Upper lobe of right lung (tissue), 1 donor: ENCODE measurements around the gene FABP3. TPM values are rescaled to one million over a fixed set of nuclear protein-coding genes. Genes with fewer than 3 reads are reported as not detected.

ENCODE experiments used
- ATAC-seq: fragments of 200-7000 bp; cut with Tn5 transposase; one replicate; pipeline ENCODE4 v1.9.1; 2020; ENCODE audit warnings: mild to moderate bottlenecking, moderate library complexity
- DNase-seq: peaks from one replicate; pipeline ENCODE4 v3.0.0-alpha.2; 2020
- H3K27ac ChIP-seq: fragments of 200-600 bp; one replicate; pipeline ENCODE4 v1.8.0; 2022
- H3K27me3 ChIP-seq: fragments of 200-600 bp; one replicate; pipeline ENCODE4 v1.8.0; 2022; ENCODE audit warnings: mild to moderate bottlenecking
- H3K36me3 ChIP-seq: fragments of 200-600 bp; one replicate; pipeline ENCODE4 v1.8.0; 2022
- H3K4me1 ChIP-seq: fragments of 200-600 bp; one replicate; pipeline ENCODE4 v1.8.0; 2022
- H3K4me3 ChIP-seq: fragments of 200-600 bp; one replicate; pipeline ENCODE4 v1.8.0; 2022; ENCODE audit warnings: mild to moderate bottlenecking
- H3K9me3 ChIP-seq: fragments of 200-600 bp; one replicate; pipeline ENCODE4 v1.8.0; 2022
- intact Hi-C: fragments of 100-400 bp; cut with DNase I; formaldehyde crosslinking; loops from one replicate; pipeline ENCODE4 v1.11.0; 2022
- total RNA-seq: library from RNA; stranded (reverse); fragmentation: NEBNext Ultra II Directional; extraction: Animal tissue kit (Norgen Biotek cat#: 25700); gene quantifications from one replicate; pipeline ENCODE4 v1.2.1, GENCODE V29; 2021
- TF ChIP-seq, protein P1 (sequence below): fragments of 200-600 bp; IDR thresholded peaks from one replicate; pipeline ENCODE4 v1.8.0; 2022; ENCODE audit warnings: antibody characterized with exemption
- donor health status: DM: no; HTN: yes; CAD: no; lungs with severe emphysema.

The FABP3 gene
- total RNA-seq, 1 donor from 2014 or later = 63.6 TPM

DNA sequence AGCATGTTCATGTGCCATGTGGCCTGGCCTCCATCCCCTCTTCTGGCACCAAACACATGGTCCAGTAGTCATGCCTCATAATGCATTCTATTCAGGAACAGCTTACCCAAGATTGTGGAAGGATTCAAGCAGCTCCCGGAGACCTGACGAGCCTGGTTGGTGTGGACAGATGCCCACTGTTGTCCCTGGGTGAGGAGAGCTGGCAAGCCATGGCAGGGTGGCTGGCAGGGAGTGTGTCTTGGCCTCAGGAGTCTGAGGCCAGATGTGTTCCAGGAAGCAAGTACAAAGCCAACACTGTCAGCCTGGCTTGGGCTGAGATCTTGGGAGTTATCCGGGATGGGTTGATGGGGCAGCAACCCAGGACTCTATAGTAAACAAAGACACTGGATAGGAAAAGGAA, 7.3 kb upstream of the FABP3 start:
- H3K27ac ChIP-seq = no peak overlapping the region
- peaks cover 9% of the 10 kb centered on the region for H3K27me3 ChIP-seq
- DNase-seq (no peak), ATAC-seq (no peak)
- no peaks in the 10 kb centered on the region for H3K9me3 ChIP-seq
- no peaks in the 10 kb centered on the region for H3K4me1 ChIP-seq
- intact Hi-C loops = no loop called here
- TF ChIP-seq, protein P1, sequence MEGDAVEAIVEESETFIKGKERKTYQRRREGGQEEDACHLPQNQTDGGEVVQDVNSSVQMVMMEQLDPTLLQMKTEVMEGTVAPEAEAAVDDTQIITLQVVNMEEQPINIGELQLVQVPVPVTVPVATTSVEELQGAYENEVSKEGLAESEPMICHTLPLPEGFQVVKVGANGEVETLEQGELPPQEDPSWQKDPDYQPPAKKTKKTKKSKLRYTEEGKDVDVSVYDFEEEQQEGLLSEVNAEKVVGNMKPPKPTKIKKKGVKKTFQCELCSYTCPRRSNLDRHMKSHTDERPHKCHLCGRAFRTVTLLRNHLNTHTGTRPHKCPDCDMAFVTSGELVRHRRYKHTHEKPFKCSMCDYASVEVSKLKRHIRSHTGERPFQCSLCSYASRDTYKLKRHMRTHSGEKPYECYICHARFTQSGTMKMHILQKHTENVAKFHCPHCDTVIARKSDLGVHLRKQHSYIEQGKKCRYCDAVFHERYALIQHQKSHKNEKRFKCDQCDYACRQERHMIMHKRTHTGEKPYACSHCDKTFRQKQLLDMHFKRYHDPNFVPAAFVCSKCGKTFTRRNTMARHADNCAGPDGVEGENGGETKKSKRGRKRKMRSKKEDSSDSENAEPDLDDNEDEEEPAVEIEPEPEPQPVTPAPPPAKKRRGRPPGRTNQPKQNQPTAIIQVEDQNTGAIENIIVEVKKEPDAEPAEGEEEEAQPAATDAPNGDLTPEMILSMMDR = no peak
- no peaks in the 10 kb centered on the region for H3K36me3 ChIP-seq
- no peak overlapping the region for H3K4me3 ChIP-seq

DNA sequence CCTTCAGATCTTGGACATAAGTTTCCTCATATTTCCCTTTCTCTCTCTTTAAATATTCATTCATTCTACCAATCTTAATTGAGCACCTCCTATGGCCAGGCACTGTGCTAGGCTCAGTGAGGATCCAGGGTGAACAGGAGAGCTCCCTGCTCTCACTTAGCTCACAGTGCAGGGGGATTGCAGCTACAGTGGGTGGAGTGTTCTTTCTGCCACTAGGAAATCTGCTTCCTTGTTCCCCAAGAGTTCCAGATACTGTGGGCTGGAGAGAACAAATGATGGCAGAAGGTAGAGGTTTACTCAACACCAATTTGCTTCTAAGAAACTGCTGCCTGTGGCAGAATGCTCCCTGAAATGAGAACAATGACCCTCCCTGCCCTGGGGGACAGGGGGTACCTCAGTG, 5.1 kb upstream of the FABP3 start:
- Histone ChIP-seq H3K9me3 (no peaks in the 10 kb centered on the region), H3K4me3 (no peak overlapping the region), H3K27me3 (peaks cover 9% of the 10 kb centered on the region), H3K36me3 (no peaks in the 10 kb centered on the region), H3K27ac (no peak overlapping the region), H3K4me1 (peaks cover 9% of the 10 kb centered on the region)
- DNase-seq (peak; percentile 37), ATAC-seq (peak; percentile 19)
- intact Hi-C loops = no loop called here
- TF ChIP-seq, protein P1 = no peak

DNA sequence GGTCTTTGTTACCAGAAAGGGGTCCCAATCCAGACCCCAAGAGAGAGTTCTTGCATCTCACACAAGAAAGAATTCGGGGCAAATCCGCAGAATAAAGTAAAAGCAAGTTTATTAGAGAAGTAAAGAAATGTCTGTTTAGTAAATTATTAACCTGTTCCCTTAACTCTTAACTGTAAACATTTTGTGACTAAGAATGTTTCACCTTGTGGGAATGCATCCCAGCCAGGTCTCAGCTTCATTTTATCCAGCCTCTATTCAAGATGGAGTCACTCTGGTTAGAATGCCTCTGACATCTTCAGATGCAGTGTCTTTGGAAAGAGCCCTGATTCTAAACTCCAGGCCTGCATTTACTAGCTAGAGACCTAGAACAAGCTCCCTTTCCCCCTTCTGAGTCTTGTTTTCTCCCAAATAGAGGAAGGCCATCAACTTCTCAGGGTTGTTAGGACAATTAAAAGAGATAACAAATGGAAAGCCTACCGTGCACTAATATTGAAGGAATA, 4.5 kb upstream of the FABP3 start:
- Histone ChIP-seq H3K36me3 (no peaks in the 10 kb centered on the region), H3K27me3 (peaks cover 5% of the 10 kb centered on the region), H3K9me3 (no peaks in the 10 kb centered on the region), H3K27ac (no peak overlapping the region), H3K4me1 (peaks cover 14% of the 10 kb centered on the region), H3K4me3 (no peak overlapping the region)
- intact Hi-C loops = no loop called here
- DNase-seq = no peak
- ATAC-seq = no peak
- TF ChIP-seq, protein P1 = no peak

DNA sequence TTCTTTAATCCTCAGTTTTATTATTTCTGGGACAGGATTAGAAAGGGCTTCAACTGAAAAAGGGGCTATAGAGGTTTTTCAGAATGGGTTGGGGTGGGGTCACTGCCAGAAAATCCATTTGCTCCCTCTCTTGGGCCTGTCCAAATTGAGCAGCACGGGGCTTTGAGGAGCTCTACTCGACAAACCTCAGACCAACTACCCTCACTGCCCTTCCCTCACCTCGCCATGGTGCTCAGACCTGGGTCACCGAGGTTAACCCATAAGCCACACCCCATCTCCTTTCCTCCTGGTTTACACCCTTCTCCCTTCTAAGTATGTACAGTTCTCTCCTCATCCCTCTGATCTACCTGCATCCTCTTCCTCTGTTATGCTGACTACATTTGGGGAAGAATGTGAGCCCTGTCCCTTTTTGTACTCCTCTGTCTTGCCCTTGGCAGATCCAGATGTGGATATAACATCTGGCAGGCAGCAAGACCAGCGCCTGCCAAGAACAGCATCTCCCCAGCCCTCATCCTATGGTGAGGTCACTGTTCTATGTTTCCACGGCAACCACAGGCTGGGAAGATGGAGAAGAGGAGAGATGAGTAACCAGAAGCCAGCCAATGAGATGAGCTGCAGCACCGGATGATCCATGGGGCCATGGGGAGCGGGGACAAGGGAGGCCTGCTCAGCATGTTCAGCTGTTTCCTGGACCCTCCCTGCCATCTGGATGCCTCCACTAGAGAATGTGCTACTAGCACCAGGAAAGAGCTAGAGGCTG, 3.7 kb upstream of the FABP3 start:
- no peak overlapping the region for H3K4me3 ChIP-seq
- H3K27me3 ChIP-seq = no peaks in the 10 kb centered on the region
- H3K9me3 ChIP-seq = no peaks in the 10 kb centered on the region
- intact Hi-C loops = no loop called here
- peaks cover 14% of the 10 kb centered on the region for H3K4me1 ChIP-seq
- peak; percentile 29 for DNase-seq
- H3K36me3 ChIP-seq = no peaks in the 10 kb centered on the region
- TF ChIP-seq, protein P1 = no peak
- H3K27ac ChIP-seq = no peak overlapping the region
- no peak for ATAC-seq

DNA sequence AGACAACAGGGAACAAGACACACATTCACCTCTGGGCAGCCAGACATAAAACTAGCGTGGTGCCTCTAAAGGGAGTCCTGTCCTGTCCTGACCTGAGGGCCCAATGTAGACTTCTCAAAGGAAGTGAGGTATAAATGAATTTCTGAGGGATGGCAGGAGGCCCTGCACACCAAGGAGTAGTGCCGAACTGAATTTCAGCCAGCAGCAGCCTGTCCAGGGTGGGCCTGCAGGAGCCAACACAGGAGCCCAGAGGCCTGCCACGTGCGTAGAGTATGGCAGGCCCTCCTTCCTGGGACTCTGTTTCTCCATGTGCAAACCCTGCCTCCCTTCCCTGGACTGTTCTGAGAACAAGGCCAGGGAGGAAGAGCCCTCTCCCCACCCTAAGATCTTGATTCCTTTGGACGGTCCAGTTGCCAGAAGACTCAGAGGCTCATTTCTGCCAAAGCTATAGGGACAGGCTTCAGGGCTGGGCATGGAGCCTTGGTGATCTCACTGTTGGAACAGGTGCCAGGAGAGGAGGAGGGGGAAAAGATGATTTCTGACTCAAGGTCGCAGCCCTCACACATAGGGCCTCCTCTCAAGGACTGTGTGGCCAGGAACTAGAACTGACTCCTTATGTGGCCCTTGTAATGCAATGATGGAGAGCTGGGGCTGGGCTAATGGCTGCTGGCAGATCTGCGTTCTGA, 1.8 kb upstream of the FABP3 start:
- intact Hi-C loops = no loop called here
- ATAC-seq (peak; percentile 6), DNase-seq (peak; percentile 56)
- H3K36me3 ChIP-seq = no peaks in the 10 kb centered on the region
- H3K27ac ChIP-seq = no peak overlapping the region
- TF ChIP-seq, protein P1 = no peak
- no peak overlapping the region for H3K4me3 ChIP-seq
- no peaks in the 10 kb centered on the region for H3K27me3 ChIP-seq
- peaks cover 14% of the 10 kb centered on the region for H3K4me1 ChIP-seq
- no peaks in the 10 kb centered on the region for H3K9me3 ChIP-seq
